GM21723 (cell line): Measurements from ENCODE around the gene VWA2.

Experiments used
- ATAC-seq: cut with Tn5 transposase; IDR thresholded peaks from one replicate; pipeline ENCODE4 v1.9.1; 2021; ENCODE audit warnings: mild to moderate bottlenecking, moderate library complexity; ENCODE audit not compliant: unreplicated experiment

Gene VWA2

DNA sequence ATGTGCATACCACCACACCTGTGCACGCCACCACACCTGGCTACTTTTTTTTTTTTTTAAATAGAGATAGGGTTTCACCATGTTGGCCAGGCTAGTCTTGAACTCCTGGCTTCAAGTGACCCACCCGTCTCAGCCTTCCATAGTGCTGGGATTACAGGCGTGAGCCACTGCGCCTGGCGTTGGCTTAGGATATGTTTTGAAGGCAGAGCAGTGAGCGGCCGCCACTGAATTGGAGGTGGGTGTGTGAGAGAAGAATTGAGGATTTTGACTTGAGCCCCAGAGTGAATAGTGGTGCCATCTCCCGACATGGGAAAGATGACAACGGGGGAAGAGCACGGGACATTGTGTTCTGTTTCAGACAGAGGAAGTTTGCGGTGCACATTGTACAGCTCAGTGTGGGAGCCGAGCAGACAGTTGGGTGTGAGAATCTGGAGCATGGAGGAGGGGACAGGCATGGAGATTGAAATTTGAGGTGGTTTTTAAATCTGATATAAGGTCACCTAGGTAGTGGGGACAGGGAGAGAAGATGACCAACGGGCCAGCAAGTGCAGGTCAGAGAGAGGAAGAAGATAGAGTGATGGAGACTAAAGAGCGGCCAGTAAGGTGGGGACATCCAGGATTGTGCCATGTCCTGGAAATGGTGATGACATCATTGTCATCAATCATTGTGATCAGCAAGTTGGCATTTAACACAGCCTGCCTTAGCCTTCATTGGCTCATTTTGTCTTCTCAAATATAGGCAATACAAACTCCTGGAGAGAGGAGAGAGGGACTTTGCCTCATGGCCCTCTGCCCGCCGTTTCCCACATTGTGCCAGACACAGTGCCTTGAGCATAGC lies 35.8 kb downstream of the VWA2 start:
- no peak for ATAC-seq

DNA sequence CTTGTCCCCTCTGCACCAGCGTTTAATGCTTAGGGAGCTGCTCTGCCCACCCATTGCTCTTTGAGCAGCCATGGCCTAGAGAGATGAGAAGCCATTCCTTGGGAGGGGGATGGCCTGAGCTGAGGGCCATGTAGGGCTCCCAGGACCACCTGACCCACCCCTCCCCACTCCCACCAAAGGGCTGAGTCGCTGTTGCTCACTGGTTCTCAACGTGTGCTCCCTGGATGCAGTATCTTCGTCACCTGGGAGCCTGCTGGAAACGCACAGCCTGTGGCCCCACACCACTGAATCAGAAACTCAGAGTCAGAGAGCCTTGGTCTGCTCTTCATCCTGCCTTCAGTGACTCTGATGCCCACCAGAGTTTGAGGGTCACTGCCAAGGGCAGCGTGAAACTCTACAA lies 37.0 kb downstream of the VWA2 start:
- ATAC-seq, result no peak

DNA sequence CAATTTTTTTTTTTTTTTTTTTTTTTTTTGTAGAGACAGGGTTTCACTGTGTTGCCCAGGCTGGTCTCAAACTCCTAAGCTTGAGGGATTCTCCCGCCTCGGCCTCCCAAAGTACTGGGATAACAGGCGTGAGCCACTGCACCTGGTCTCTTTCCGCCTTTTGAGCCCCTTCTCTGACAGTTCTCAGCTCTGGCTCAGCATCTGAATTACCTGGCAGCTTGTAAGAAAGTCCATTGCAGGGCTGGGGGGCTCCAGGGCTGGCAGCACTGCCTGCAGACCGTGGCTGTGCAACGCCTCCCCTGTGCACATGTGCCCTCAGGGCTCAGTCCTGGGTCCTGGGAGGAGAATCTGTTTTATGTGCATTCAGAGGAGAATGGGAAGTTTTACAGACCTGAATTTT lies 37.6 kb downstream of the VWA2 start:
- ATAC-seq, result no peak

DNA sequence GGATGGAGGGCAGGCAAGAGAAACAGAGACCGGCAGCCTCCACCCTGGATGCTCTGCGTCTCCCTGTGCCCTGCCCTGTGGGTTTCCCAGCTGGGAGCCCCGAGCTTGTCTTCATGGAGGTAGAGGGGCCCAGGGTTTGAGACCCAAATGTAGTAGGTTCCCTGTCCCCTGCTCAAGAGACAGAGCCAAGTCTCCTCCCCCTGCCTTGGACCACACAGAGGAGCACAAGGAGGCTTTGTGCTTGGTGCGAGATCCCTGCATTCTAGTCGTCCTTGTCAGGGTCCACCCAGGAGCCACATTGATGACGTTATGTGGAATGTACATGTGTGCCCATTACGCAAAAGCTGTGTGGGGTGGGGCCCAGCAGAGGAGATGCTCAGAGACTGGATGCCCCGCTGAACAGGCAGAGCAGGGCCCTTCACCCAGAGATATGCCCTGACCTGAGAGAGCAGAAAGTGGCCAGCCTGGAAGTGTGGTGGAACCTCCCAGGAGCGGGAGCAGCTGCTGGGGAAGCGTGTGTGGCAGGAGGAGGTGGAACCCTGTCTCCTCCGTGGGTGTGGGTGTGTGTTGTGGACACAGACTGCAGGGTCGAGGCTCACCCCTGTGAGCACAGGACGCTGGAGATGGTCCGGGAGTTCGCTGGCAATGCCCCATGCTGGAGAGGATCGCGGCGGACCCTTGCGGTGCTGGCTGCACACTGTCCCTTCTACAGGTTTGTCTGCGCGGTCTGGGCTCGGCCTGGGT lies 39.3 kb downstream of the VWA2 start:
- no peak for ATAC-seq

DNA sequence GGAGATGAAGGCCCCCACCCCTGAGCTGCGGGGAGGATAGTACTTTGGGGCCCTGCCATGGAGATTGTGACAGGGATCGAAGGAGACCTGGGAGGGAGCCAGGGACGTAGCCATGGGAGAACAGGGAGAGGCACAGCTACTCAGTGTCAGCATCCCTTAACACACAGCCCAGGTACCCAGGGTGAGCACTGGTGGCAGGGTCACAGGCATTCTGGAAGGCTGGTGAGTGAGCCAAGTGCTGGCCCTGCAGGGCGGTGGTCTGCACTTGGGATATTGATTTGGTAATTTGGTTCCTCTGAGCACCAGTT lies 39.8 kb downstream of the VWA2 start:
- no peak for ATAC-seq

DNA sequence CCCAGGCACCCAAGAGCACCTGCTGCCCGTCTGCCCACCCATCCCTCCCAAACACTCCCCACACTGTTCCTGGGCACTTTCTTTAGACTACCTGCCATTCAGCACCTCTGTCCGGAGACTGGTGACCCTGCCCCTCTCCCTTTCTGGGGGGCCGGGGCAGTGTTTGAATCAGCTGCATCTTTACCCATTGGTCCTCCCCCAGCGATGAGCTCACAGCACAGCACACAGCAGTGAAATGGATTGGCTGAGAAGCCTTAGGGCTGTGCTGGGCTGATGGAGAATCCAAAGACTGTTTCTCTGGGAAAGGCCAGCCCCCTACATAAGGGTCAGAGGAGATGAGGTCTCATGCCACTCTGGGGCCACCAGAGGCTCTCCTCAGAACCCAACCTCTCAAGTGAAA lies 40.2 kb downstream of the VWA2 start:
- no peak for ATAC-seq

DNA sequence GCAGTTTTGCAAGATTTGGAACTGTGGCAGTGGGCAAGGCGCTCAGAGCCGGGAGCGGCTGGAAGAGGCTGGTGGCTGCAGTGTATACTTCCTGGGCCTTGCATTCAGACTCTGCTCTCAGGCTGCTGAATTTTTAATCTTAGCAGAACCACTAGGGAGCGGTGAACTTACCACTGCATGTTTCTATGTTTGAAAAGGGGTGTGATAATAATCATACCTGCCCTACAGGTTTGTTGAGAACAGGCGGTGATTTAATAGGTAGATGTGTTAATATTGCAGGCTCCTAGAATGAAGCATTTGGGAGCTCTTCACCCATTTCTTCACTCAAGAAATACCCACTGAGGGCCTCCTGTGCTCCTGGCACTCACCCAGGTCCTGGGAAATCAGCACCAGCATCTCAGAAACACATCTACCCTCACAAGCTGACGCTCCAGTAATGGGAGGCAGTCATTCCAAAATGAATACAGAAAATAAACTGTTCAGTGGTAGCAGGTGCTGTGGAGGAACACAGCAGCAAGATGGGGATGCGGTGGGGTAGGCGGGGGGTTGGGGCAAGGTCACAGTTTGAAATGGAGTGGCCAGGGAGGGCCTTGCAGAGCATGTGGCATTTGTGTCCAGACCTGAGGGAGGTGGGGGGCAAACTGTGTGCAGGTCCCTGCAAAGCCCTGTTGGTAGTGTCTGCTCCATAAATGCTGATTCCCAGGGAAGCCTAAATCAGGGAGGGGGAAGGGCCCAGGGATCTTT lies 41.0 kb downstream of the VWA2 start:
- ATAC-seq, result no peak

DNA sequence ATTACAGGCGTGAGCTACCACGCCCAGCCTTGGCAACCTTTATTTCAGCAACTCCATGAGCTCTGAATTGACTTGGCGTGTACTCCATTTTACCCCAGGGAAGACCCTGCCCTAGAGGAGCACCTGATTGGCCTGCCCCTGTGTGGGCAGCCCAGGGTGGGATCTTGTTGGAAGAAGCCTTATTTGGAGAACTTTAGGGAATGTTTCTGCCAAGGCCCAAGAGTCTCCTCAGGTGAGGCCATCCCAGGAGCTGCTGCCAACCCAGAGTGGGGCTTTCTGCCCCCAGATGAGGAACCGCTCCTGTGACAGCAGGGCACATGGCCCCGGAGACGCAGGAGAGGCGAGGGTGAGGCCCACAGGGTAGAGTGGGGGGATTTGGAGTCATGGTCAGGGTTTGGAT lies 42.0 kb downstream of the VWA2 start:
- no peak for ATAC-seq

DNA sequence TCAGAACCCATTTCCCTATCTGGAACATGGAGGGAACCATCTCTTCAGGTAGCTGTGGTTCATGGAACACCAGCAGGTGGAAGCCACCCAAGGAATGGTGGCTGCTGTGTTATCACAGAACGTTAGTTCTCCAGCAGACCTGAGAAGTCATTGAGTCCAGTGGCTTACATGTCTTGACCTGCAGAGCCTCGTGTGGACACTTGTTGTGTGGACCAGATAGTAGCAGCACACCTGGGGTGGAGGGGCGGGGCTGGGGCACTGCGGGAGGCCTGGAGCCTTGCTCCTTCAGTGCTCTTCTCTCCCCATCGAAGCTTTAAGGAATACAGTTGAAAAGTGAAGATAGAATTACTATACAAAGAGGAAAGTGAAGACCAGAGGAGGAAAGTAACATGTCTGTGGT lies 42.4 kb downstream of the VWA2 start:
- no peak for ATAC-seq

DNA sequence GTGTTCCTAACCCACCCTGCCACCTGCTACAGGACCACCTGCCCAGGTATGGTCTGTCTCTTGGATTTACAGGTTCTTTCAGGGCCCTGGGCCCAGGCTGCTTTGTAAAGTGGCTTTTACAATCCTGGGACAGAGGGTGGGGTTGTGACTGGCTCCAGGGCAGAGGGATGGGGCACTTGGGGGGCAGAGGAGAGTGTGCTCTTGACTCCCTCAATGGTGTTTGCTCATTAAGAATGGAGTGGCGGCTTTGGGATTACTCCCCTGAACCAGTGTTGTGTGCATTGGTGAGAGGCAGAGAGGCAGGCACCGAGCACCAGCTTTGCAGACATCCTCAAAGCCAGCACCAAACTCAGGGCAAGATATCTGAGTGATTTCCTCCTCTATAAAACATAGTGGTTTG lies 43.5 kb downstream of the VWA2 start:
- no peak for ATAC-seq

DNA sequence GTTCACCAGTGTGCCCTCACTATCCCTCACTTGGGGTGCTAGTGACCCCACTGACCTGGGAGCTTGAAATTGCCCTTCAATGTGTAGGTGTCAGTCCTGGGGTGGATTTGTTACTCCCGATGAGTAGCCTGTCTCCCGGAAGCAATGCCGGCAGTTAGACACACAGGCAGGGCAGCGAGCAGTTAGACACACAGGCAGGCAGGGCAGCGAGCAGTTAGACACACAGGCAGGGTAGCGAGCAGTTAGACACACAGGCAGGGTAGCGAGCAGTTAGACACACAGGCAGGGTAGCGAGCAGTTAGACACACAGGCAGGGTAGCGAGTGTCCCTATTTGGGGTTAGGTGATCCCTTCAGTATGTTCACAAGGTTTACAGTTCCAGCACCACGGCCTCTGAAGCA lies 44.0 kb downstream of the VWA2 start:
- ATAC-seq, result no peak

DNA sequence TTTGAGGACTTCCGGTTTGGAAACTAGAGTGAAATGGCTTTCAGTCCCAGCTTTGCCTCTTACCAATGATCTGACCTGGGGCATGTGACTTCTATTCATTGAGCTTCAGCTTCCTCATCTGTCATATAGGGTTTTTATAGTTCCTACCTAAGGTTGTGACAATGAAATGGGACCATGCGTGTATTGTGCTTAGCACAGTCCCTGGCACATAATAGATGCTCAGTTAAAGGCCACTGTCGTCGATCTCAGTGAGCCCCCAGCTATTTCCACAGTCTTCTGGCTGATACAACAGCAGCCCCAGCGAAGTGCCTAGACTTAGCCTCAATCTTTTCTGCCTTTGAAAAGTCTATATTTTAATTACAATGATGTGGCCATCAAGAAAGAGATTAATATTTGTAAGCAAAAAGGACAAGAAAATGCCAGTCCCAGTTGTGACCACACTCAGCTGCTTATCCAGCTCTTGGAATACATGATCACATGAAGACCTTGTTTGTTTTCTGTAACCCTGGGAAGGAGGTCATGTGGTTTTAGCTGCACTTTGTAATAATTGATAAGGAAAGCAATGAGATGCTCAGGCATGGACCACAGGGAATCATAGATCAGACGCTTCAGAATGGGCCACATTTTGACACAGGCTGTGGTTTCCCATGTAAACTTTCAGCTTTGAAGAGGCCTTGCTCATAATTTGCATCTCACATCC lies 44.6 kb downstream of the VWA2 start:
- ATAC-seq, result no peak

DNA sequence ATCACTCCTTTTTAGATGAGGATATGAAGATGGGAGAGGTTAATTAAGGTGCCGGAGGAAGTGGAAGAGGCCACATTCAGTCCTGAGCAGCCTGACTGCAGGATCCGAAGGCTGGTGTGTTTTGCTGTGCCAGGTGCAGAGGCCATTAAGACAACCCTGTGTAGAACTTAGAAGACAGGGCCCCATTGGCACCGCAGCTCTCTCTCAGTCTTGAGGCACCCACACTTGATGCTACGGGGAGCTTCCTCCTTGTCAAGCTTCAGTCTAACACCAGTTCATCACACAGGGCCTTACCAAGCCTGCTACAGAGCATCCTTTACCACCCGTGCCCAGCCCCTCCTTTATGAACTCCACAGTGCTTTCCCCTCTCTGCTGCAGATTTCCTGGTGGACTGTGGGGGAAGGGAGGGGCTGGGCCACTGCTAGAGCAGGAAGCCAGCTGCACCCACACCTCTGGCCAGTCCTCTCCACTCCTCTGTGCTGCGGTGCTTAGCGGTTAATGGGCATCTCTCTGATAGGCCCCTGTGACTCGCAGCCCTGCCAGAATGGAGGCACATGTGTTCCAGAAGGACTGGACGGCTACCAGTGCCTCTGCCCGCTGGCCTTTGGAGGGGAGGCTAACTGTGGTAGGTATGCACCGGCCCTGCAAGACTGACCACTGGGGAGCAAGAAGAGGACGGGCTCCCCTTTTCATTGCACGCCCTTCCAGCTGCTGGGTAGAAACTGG lies 45.5 kb downstream of the VWA2 start:
- ATAC-seq, result no peak

DNA sequence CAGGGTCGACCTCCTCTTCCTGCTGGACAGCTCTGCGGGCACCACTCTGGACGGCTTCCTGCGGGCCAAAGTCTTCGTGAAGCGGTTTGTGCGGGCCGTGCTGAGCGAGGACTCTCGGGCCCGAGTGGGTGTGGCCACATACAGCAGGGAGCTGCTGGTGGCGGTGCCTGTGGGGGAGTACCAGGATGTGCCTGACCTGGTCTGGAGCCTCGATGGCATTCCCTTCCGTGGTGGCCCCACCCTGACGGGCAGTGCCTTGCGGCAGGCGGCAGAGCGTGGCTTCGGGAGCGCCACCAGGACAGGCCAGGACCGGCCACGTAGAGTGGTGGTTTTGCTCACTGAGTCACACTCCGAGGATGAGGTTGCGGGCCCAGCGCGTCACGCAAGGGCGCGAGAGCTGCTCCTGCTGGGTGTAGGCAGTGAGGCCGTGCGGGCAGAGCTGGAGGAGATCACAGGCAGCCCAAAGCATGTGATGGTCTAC lies 46.9 kb downstream of the VWA2 start:
- ATAC-seq, result no peak

DNA sequence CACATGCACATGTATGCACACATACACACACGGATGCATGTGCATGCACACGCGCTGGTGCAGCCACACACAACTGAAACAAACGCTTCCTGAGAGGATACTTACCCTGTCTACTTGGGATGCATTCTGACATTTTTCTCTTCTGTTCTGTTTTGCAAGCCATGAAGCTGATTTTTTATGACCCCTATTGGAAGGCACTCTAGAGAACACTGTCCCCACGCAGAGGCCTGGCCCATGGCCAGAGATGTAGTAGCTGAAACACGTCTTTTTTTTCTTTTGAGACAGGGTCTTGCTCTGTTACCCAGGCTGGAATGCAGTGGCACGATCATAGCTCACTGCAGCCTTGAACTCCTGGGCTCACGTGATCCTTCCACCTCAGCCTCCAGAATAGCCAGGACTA lies 47.9 kb downstream of the VWA2 start:
- no peak for ATAC-seq

DNA sequence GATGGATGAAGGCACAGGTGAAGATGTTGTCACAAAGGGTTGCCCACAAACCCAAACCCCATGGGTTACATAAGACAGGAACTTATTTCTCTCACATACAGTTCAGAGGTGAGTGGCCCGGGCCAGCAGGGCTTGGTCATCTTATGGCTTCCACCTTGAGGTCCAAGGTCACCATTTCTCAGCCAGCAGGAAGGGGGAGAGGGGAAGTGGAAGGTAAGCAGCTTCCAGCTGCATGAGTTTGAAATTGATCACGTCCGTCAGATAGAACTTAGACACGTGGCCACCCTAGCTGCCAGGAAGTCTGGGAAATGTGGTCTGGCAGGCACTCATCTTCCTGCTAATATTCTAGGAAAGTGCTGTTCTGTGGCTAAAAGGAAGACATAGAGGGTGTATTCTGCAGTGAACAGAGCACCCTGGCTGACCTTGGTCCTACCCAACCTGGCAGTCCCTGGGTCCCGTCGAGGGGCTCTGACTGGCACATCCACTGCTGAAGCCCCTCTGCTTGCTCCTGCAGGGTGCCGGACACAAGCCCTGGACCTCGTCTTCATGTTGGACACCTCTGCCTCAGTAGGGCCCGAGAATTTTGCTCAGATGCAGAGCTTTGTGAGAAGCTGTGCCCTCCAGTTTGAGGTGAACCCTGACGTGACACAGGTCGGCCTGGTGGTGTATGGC lies 49.5 kb downstream of the VWA2 start:
- ATAC-seq, result no peak

DNA sequence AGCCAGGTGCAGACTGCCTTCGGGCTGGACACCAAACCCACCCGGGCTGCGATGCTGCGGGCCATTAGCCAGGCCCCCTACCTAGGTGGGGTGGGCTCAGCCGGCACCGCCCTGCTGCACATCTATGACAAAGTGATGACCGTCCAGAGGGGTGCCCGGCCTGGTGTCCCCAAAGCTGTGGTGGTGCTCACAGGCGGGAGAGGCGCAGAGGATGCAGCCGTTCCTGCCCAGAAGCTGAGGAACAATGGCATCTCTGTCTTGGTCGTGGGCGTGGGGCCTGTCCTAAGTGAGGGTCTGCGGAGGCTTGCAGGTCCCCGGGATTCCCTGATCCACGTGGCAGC lies 50.0 kb downstream of the VWA2 start:
- ATAC-seq, result no peak

DNA sequence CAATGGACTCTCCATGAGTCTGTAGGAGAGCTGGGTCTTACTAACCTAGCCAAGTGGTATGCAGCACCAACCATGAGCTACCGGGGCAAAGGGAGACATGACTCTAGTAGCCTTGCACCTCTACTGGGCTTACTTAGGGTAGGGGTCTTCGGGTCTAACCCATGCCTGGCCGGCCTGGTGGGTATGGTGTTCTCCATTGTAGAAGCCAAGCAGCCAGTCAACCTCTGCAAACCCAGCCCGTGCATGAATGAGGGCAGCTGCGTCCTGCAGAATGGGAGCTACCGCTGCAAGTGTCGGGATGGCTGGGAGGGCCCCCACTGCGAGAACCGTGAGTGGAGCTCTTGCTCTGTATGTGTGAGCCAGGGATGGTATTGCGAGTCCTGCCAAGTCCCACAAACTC lies 51.0 kb downstream of the VWA2 start:
- no peak for ATAC-seq

DNA sequence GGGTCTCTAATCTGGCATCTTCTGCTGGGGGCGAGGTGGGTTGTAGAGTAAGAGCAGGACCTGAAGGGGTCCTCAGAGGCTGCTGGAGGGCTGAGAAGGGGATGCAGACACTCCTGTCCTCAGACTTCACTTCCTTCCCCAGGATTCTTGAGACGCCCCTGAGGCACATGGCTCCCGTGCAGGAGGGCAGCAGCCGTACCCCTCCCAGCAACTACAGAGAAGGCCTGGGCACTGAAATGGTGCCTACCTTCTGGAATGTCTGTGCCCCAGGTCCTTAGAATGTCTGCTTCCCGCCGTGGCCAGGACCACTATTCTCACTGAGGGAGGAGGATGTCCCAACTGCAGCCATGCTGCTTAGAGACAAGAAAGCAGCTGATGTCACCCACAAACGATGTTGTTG lies 52.0 kb downstream of the VWA2 start:
- no peak for ATAC-seq

DNA sequence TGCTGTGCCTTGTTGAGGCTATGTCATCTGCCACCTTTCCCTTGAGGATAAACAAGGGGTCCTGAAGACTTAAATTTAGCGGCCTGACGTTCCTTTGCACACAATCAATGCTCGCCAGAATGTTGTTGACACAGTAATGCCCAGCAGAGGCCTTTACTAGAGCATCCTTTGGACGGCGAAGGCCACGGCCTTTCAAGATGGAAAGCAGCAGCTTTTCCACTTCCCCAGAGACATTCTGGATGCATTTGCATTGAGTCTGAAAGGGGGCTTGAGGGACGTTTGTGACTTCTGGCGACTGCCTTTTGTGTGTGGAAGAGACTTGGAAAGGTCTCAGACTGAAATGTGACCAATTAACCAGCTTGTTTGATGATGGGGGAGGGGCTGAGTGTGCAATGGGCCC lies 52.5 kb downstream of the VWA2 start:
- no peak for ATAC-seq
